Tibial artery (tissue), 4 donors: Measurements from ENCODE around the gene STAC2.

Source experiments
- DNase-seq, 2 donors: peaks; one replicate each; pipeline ENCODE4 v3.0.0-alpha.2; 2019
- H3K27ac ChIP-seq, 2 donors: fragments of 200-600 bp; sonication (generic) in 1 of 2; 1 replicate in 1 of 2; 2 replicates in 1 of 2; pipeline ENCODE4 v1.5.1; 2018 to 2019; ENCODE audit warnings: mild to moderate bottlenecking in 1 of 2
- H3K27me3 ChIP-seq, 2 donors: fragments of 200-600 bp; sonication (generic) in 1 of 2; one replicate each; pipeline versions ENCODE4 v1.5.1 to v1.6.0; 2016 to 2019
- H3K36me3 ChIP-seq, 3 donors: fragments of 200-600 bp; sonication (generic) in 2 of 3; one replicate each; pipeline ENCODE4 v1.5.1; 2016 to 2019; ENCODE audit warnings: mild to moderate bottlenecking in 2 of 3
- H3K4me1 ChIP-seq, 4 donors: fragments of 200-600 bp; sonication (generic) in 2 of 4; 1 replicate in 3 of 4; 2 replicates in 1 of 4; pipeline ENCODE4 v1.5.1; 2016 to 2019
- H3K4me3 ChIP-seq, 2 donors: fragments of 200-600 bp; sonication (generic) in 1 of 2; 1 replicate in 1 of 2; 2 replicates in 1 of 2; pipeline ENCODE4 v1.5.1; 2018 to 2019; ENCODE audit warnings: mild to moderate bottlenecking in 2 of 2
- H3K9me3 ChIP-seq, 3 donors: fragments of 200-600 bp; sonication (generic) in 1 of 3; one replicate each; pipeline ENCODE4 v1.5.1; 2016 to 2019
- CTCF ChIP-seq, 2 experiments: fragments of 200-600 bp in 1 of 2; fragments of 450-650 bp in 1 of 2; IDR thresholded peaks; one replicate each; pipeline ENCODE4 v1.5.1; 2017 to 2019; ENCODE audit warnings: antibody characterized with exemption in 2 of 2, mild to moderate bottlenecking in 1 of 2, moderate library complexity in 1 of 2
- intact Hi-C: fragments of 100-400 bp; cut with DNase I; formaldehyde crosslinking; loops from one replicate; pipeline ENCODE4 v1.15.0; 2023; ENCODE audit warnings: low total_unique reads

Gene STAC2

GRCh38 chr17:39205112-39205526 is 20.6 kb downstream of the STAC2 start:
- H3K4me1 ChIP-seq = peaks cover 0 to 50% (median 45%) of the 10 kb centered on the region in 4 donors
- peaks cover 39 to 43% (median 41%) of the 10 kb centered on the region in 3 donors for H3K36me3 ChIP-seq
- H3K4me3 ChIP-seq = no peak overlapping the region
- intact Hi-C loops = loop anchor here (5.0 kb wide), 1 partner anchor 37 kb away; no protein-coding TSS in a partner anchor
- TF ChIP-seq CTCF (IDR thresholded peaks at IDR 0.05) = no peak
- DNase-seq = no peak
- H3K27ac ChIP-seq = no peak overlapping the region
- no peaks in the 10 kb centered on the region for H3K27me3 ChIP-seq
- H3K9me3 ChIP-seq = no peaks in the 10 kb centered on the region

GRCh38 chr17:39204245-39204644 is 21.5 kb downstream of the STAC2 start:
- Histone ChIP-seq H3K27ac (no peak overlapping the region), H3K4me1 (peaks cover 0 to 46% (median 40%) of the 10 kb centered on the region in 4 donors), H3K9me3 (no peaks in the 10 kb centered on the region), H3K27me3 (no peaks in the 10 kb centered on the region), H3K4me3 (no peak overlapping the region), H3K36me3 (peaks cover 39 to 43% (median 41%) of the 10 kb centered on the region in 3 donors)
- no peak for DNase-seq
- no peak for TF ChIP-seq CTCF (IDR thresholded peaks at IDR 0.05)
- intact Hi-C loops = no loop called here

- Histone ChIP-seq H3K4me3 (peak overlapping the region; percentile 81 to 83), H3K27ac (peak overlapping the region; percentile 98 to 100), H3K27me3 (no peaks in the 10 kb centered on the region), H3K4me1 (peaks cover 0 to 38% (median 32%) of the 10 kb centered on the region in 4 donors), H3K9me3 (no peaks in the 10 kb centered on the region), H3K36me3 (peaks cover 39 to 43% (median 41%) of the 10 kb centered on the region in 3 donors)
- intact Hi-C loops = no loop called here
- TF ChIP-seq CTCF (IDR thresholded peaks at IDR 0.05) = no peak
- DNase-seq = no peak
These were observed 24.7 kb downstream of the STAC2 start for GRCh38 chr17:39200957-39201510.

GRCh38 chr17:39200070-39200879 is 25.5 kb downstream of the STAC2 start, which contains the start of gene RPL19:
TSS of gene RPL19 (plus strand) at chr17:39200283. CDS start at chr17:39200345, 62 bp downstream.
- Histone ChIP-seq H3K4me1 (peaks cover 0 to 46% (median 39%) of the 10 kb centered on the region in 4 donors), H3K9me3 (no peaks in the 10 kb centered on the region), H3K27me3 (no peaks in the 10 kb centered on the region), H3K27ac (peak within 1 kb of the TSS; percentile 98 to 100), H3K36me3 (peaks cover 39 to 42% (median 41%) of the 10 kb centered on the region in 3 donors), H3K4me3 (peak within 1 kb of the TSS; percentile 81 to 83)
- DNase-seq = peak; percentile 66 to 87
- TF ChIP-seq CTCF (IDR thresholded peaks at IDR 0.05) = peak in 1 of 2 experiments; percentile 17
- intact Hi-C loops = no loop called here

GRCh38 chr17:39199820-39200069 is 26.0 kb downstream of the STAC2 start:
- intact Hi-C loops = loop anchor here (5.0 kb wide), 1 partner anchor 33 kb away; no protein-coding TSS in a partner anchor
- peak; percentile 94 to 95 for DNase-seq
- peaks cover 0 to 51% (median 44%) of the 10 kb centered on the region in 4 donors for H3K4me1 ChIP-seq
- H3K27me3 ChIP-seq = no peaks in the 10 kb centered on the region
- peak overlapping the region; percentile 98 to 100 for H3K27ac ChIP-seq
- H3K9me3 ChIP-seq = no peaks in the 10 kb centered on the region
- H3K4me3 ChIP-seq = peak overlapping the region; percentile 81 to 83
- TF ChIP-seq CTCF (IDR thresholded peaks at IDR 0.05) = no peak
- H3K36me3 ChIP-seq = peaks cover 34 to 39% (median 36%) of the 10 kb centered on the region in 3 donors
